MCF 10A (cell line): ENCODE measurements around the gene LITAF. TPM values are rescaled to one million over a fixed set of nuclear protein-coding genes. Genes with fewer than 3 reads are reported as not detected.

Experiments
- BruUV-seq: library from RNA; stranded (reverse); fragments of 400-500 nt; replicated peaks from 2 replicates; lab custom pipeline; 2021; lab: Mats Ljungman, UMichigan
- CTCF ChIA-PET: fragments of 300-600 bp; sonication (Branson Sonifier 250); formaldehyde crosslinking; extraction: SDS; loops from one replicate; lab custom pipeline; 2021; ENCODE audit warnings: antibody characterized with exemption, inconsistent platforms; lab: Yijun Ruan, JAX
- POLR2A ChIA-PET: fragments of 300-600, 350-650 bp; sonication (Branson Sonifier 250); formaldehyde crosslinking; extraction: SDS; loops from one replicate; lab custom pipeline; 2020; ENCODE audit warnings: antibody characterized with exemption, inconsistent platforms; lab: Yijun Ruan, JAX
- DNase-seq: peaks from one replicate; pipeline ENCODE4 v3.0.0-alpha.2; 2018; ENCODE audit not compliant: unreplicated experiment
- H3K27ac Mint-ChIP-seq: one replicate; pipeline ENCODE4 v1.8.0; 2022; ENCODE audit warnings: mild to moderate bottlenecking, low read depth, mixed read lengths; ENCODE audit not compliant: unreplicated experiment
- H3K27me3 Mint-ChIP-seq: one replicate; pipeline ENCODE4 v1.8.0; 2022; ENCODE audit warnings: mixed read lengths; ENCODE audit not compliant: insufficient read depth, unreplicated experiment
- H3K36me3 Mint-ChIP-seq: one replicate; pipeline ENCODE4 v1.8.0; 2022; ENCODE audit warnings: mild to moderate bottlenecking, moderate library complexity, mixed read lengths; ENCODE audit not compliant: insufficient read depth, unreplicated experiment
- H3K4me1 Mint-ChIP-seq: one replicate; pipeline ENCODE4 v1.8.0; 2022; ENCODE audit warnings: mixed read lengths; ENCODE audit not compliant: insufficient read depth, unreplicated experiment
- H3K4me3 Mint-ChIP-seq: one replicate; pipeline ENCODE4 v1.8.0; 2022; ENCODE audit warnings: mild to moderate bottlenecking, moderate library complexity, mixed read lengths; ENCODE audit not compliant: unreplicated experiment
- H3K9me3 Mint-ChIP-seq: one replicate; pipeline ENCODE4 v1.8.0; 2022; ENCODE audit warnings: mixed read lengths; ENCODE audit not compliant: unreplicated experiment
- CTCF ChIP-seq: fragments of 200-600 bp; IDR thresholded peaks from one replicate; pipeline ENCODE4 v1.8.0; 2022; ENCODE audit warnings: antibody characterized with exemption, mild to moderate bottlenecking; ENCODE audit not compliant: unreplicated experiment
- intact Hi-C: fragments of 100-400 bp; cut with micrococcal nuclease; formaldehyde crosslinking; loops from 2 replicates; pipeline ENCODE4 v1.14.1; 2022
- total RNA-seq: library from RNA; stranded (reverse); gene quantifications from 2 replicates; pipeline ENCODE4 v1.2.3, GENCODE V29; 2022

LITAF gene
- total RNA-seq, 1 experiment from 2014 or later = 120 TPM

DNA sequence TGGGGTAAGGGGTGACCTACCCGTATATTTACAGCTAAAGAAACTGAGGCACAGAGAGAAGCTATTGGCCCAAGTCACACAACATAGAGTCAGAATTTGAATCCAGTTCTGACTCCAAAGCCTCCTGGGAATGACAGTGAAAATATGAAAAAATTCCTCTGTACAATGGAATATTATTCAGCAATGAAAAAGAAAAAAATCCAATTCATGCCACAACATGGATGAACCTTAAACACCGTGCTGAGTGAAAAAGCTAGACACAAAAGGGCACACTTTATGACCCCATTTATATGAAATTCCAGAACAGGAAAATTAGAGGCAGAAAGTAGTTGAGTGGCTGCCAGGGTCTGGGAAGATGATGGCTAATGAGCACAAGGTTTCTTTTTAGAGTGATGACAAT is 75.4 kb downstream of the LITAF start:
- Mint-ChIP-seq H3K36me3 (no peaks in the 10 kb centered on the region), H3K4me1 (no peaks in the 10 kb centered on the region), H3K27me3 (no peaks in the 10 kb centered on the region), H3K4me3 (no peak overlapping the region), H3K27ac (no peak overlapping the region), H3K9me3 (no peaks in the 10 kb centered on the region)
- DNase-seq = no peak
- ChIA-PET POLR2A (interaction anchor here (1.3 kb wide), 1 partner anchor 97 kb away, joined by 3 read pairs; no protein-coding TSS in a partner anchor), CTCF (interaction anchor here (0.7 to 1.0 kb wide), 2 partner anchors 21 to 104 kb away, joined by 3 read pairs; no protein-coding TSS in a partner anchor)
- no TSS peak for BruUV-seq
- TF ChIP-seq CTCF = no peak
- intact Hi-C loops = no loop called here

- ChIA-PET POLR2A (interaction anchor here (0.7 kb wide), 1 partner anchor 76 kb away, joined by 3 read pairs; the partner anchor contains the start of gene LITAF), CTCF (interaction anchor here (0.7 to 1.1 kb wide), 3 partner anchors 22 to 103 kb away, joined by 3 to 6 read pairs (median 3); no protein-coding TSS in a partner anchor)
- DNase-seq = no peak
- no peak overlapping the region for H3K27ac Mint-ChIP-seq
- H3K4me3 Mint-ChIP-seq = no peak overlapping the region
- H3K4me1 Mint-ChIP-seq = no peaks in the 10 kb centered on the region
- TF ChIP-seq CTCF = no peak
- no TSS peak for BruUV-seq
- H3K9me3 Mint-ChIP-seq = no peaks in the 10 kb centered on the region
- intact Hi-C loops = no loop called here
- no peaks in the 10 kb centered on the region for H3K36me3 Mint-ChIP-seq
- no peaks in the 10 kb centered on the region for H3K27me3 Mint-ChIP-seq
These were observed 76.3 kb downstream of the LITAF start for GRCh38 chr16:11510178-11510973.

DNA sequence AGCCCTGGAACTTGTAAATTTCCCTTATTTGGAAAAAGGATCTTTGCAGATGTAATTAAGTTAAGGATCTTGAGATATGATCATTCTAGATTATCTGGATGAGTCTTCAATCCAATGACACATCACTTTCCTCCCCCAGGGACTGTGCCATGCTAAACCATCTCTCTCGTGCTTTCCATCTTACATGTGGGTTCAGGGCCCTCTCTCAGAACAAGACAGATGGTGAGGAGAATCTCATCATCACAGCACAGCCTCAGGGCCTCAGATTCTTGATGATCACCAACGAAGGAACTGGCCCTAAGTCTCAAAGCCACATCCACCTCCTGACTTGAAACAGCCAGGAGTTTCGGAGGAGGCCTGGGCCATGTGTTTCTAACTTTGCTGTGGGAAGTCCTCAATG is 78.7 kb downstream of the LITAF start:
- ChIA-PET POLR2A (no interaction called here), CTCF (no interaction called here)
- intact Hi-C loops = no loop called here
- DNase-seq = no peak
- Mint-ChIP-seq H3K4me1 (no peaks in the 10 kb centered on the region), H3K36me3 (no peaks in the 10 kb centered on the region), H3K27me3 (no peaks in the 10 kb centered on the region), H3K27ac (no peak overlapping the region), H3K9me3 (no peaks in the 10 kb centered on the region), H3K4me3 (no peak overlapping the region)
- no peak for TF ChIP-seq CTCF
- no TSS peak for BruUV-seq

DNA sequence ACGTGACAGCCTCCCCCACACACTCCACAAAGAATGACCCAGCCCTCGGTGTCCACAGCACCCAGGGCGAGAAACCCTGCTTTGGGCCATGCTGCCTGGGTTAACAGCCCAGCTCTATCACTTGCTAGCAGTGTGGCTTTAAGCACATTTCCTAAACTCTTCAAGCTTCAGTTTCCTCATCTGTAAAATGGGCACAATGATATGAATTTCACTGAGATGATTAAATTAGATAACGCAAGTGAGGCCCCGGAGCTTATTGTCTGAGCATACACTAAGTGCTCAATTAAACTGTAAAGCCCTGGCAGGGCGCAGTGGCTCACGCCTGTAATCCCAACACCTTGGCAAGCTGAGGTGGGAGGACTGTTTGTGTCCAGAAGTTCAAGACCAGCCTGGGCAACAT is 79.4 kb downstream of the LITAF start:
- BruUV-seq = no TSS peak
- intact Hi-C loops = no loop called here
- Mint-ChIP-seq H3K27ac (no peak overlapping the region), H3K9me3 (no peaks in the 10 kb centered on the region), H3K36me3 (no peaks in the 10 kb centered on the region), H3K4me3 (no peak overlapping the region), H3K4me1 (no peaks in the 10 kb centered on the region), H3K27me3 (no peaks in the 10 kb centered on the region)
- DNase-seq = no peak
- ChIA-PET POLR2A (interaction anchor here (0.6 to 0.9 kb wide), 2 partner anchors 10 to 570 kb away, joined by 3 to 4 read pairs; no protein-coding TSS in a partner anchor), CTCF (no interaction called here)
- TF ChIP-seq CTCF = no peak
